ENCODE measurements around the gene NBR1.

Gene NBR1

DNA sequence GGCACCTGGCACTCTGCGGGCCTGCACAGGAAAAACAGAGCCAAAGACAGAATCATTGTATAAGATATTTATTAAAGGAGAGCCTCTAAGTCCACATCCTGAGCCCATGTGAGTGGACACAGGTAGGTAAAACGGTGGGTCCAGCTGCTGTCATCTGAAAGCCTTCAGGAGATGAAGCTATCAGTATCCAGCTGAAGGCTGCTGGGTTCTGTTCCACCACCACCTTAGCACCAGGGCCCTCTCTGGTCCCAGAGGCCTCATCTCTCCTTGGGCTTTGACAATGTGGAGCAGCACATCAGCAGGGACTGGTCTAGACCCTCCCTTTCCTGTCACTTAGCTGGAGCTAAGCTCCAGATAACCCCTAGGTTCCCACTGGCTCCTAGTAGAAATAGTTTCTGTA is 48.0 kb downstream of the NBR1 start:
- no peak overlapping the region for H3K4me3 ChIP-seq (ENCODE audit: low read length)
- H3K4me2 ChIP-seq (ENCODE audit: low read length), result no peak overlapping the region
- H3K4me1 ChIP-seq (ENCODE audit: control insufficient read depth, low read length), result no peaks in the 10 kb centered on the region
- H3K27me3 ChIP-seq (ENCODE audit: control insufficient read depth, low read length), result no peaks in the 10 kb centered on the region
- no peaks in the 10 kb centered on the region; the same call in 1 of the 2 replicates for H3K36me3 ChIP-seq (ENCODE audit: control insufficient read depth, low read length)
- no peaks in the 10 kb centered on the region for H3F3A ChIP-seq (ENCODE audit: control insufficient read depth, insufficient read depth)
- no peaks in the 10 kb centered on the region for H3K9me3 ChIP-seq (ENCODE audit: control insufficient read depth, insufficient read depth, low read length)
- TF ChIP-seq EZH2phosphoT487 (IDR thresholded peaks at IDR 0.05; ENCODE audit: borderline replicate concordance, low read length), result no peak
- TF ChIP-seq, protein P1, sequence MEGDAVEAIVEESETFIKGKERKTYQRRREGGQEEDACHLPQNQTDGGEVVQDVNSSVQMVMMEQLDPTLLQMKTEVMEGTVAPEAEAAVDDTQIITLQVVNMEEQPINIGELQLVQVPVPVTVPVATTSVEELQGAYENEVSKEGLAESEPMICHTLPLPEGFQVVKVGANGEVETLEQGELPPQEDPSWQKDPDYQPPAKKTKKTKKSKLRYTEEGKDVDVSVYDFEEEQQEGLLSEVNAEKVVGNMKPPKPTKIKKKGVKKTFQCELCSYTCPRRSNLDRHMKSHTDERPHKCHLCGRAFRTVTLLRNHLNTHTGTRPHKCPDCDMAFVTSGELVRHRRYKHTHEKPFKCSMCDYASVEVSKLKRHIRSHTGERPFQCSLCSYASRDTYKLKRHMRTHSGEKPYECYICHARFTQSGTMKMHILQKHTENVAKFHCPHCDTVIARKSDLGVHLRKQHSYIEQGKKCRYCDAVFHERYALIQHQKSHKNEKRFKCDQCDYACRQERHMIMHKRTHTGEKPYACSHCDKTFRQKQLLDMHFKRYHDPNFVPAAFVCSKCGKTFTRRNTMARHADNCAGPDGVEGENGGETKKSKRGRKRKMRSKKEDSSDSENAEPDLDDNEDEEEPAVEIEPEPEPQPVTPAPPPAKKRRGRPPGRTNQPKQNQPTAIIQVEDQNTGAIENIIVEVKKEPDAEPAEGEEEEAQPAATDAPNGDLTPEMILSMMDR (IDR thresholded peaks at IDR 0.05; ENCODE audit: low read depth, low read length, poor library complexity, severe bottlenecking), result no peak
- H3K9me2 ChIP-seq (replicated peaks; ENCODE audit: control insufficient read depth, low read length), result no peaks in the 10 kb centered on the region
- H4K20me1 ChIP-seq (ENCODE audit: control insufficient read depth, insufficient read depth, low read depth, low read length), result no peaks in the 10 kb centered on the region
- no peaks in the 10 kb centered on the region for H3K79me2 ChIP-seq (ENCODE audit: control insufficient read depth, low read length)
- no peak overlapping the region for H3K27ac ChIP-seq (ENCODE audit: low read depth, low read length)

DNA sequence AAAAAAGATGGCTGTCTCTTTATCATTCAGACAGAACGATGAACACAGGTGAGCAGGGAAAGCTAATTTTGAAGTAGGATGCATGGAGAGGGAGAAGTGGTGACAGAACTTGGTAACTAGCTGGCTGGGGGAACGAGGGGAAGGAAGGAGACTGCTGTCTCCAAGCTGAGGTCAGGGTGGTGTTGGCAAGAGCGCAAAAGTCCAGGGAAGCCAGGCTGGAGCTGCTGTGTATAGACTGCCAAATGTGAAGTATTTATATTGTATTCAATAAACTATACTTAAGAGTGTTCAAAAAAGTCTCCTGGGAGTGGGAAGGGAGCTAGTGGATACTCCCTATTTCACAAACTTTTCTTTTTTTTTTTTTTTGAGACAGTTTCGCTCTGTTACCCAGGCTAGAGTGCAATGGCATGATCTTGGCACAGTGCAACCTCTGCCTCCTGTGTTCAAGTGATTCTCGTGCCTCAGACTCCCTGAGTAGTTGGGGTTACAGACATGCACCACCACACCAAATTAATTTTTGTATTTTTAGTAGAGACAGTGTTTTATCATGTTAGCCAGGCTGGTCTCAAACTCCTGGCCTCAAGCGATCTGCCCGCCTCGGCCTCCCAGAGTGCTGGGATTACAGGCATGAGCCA is 48.8 kb downstream of the NBR1 start:
- Histone ChIP-seq H4K20me1 (ENCODE audit: control insufficient read depth, insufficient read depth, low read depth, low read length) (no peaks in the 10 kb centered on the region), H3K4me2 (ENCODE audit: low read length) (no peak overlapping the region), H3K27me3 (ENCODE audit: control insufficient read depth, low read length) (no peaks in the 10 kb centered on the region), H3K36me3 (ENCODE audit: control insufficient read depth, low read length) (no peaks in the 10 kb centered on the region; the same call in 1 of the 2 replicates), H3K4me1 (ENCODE audit: control insufficient read depth, low read length) (no peaks in the 10 kb centered on the region), H3K79me2 (ENCODE audit: control insufficient read depth, low read length) (no peaks in the 10 kb centered on the region), H3K9me3 (ENCODE audit: control insufficient read depth, insufficient read depth, low read length) (no peaks in the 10 kb centered on the region), H3K27ac (ENCODE audit: low read depth, low read length) (no peak overlapping the region), H3K9me2 (replicated peaks; ENCODE audit: control insufficient read depth, low read length) (no peaks in the 10 kb centered on the region), H3F3A (ENCODE audit: control insufficient read depth, insufficient read depth) (no peaks in the 10 kb centered on the region), H3K4me3 (ENCODE audit: low read length) (no peak overlapping the region)
- no peak for TF ChIP-seq EZH2phosphoT487 (IDR thresholded peaks at IDR 0.05; ENCODE audit: borderline replicate concordance, low read length)
- TF ChIP-seq, protein P1 (IDR thresholded peaks at IDR 0.05; ENCODE audit: low read depth, low read length, poor library complexity, severe bottlenecking), result no peak

DNA sequence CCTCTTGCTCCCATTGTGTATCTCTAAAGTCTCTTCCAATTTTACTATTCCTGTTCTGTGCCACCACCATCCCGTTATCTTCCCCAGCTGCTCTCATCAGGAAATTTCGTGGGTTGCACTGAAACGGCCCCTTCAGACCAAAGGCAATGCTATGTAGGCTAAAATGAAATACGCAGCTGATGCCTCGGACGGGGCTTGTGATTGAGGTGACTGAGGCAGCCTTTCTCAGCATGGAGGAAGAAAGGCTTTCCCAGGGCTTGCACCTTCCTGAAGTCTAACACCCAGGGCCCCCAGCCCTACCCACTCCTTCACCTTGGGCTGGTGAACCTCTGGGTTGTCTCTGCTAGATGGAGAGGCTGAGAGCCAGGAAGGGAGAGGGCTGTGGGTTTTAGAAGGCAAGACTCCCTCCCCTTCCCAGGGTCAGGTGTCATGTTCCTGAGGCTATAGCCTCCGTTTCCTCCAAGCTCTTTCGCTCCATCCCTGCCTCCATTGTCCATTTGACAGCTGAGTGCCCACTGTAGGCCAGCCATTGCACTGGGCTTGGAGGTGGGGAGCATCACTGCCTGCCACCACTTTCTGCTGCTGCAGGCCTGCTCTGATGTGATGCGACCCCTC is 49.6 kb downstream of the NBR1 start:
- H4K20me1 ChIP-seq (ENCODE audit: control insufficient read depth, insufficient read depth, low read depth, low read length), result no peaks in the 10 kb centered on the region
- H3K79me2 ChIP-seq (ENCODE audit: control insufficient read depth, low read length), result no peaks in the 10 kb centered on the region
- H3K4me3 ChIP-seq (ENCODE audit: low read length), result no peak overlapping the region
- H3K27ac ChIP-seq (ENCODE audit: low read depth, low read length), result no peak overlapping the region
- no peaks in the 10 kb centered on the region for H3K27me3 ChIP-seq (ENCODE audit: control insufficient read depth, low read length)
- H3K36me3 ChIP-seq (ENCODE audit: control insufficient read depth, low read length), result no peaks in the 10 kb centered on the region; the same call in 1 of the 2 replicates
- H3F3A ChIP-seq (ENCODE audit: control insufficient read depth, insufficient read depth), result no peaks in the 10 kb centered on the region
- no peak overlapping the region for H3K4me2 ChIP-seq (ENCODE audit: low read length)
- H3K9me2 ChIP-seq (replicated peaks; ENCODE audit: control insufficient read depth, low read length), result no peaks in the 10 kb centered on the region
- no peak for TF ChIP-seq EZH2phosphoT487 (IDR thresholded peaks at IDR 0.05; ENCODE audit: borderline replicate concordance, low read length)
- TF ChIP-seq, protein P1 (IDR thresholded peaks at IDR 0.05; ENCODE audit: low read depth, low read length, poor library complexity, severe bottlenecking), result no peak
- no peaks in the 10 kb centered on the region for H3K9me3 ChIP-seq (ENCODE audit: control insufficient read depth, insufficient read depth, low read length)
- H3K4me1 ChIP-seq (ENCODE audit: control insufficient read depth, low read length), result no peaks in the 10 kb centered on the region
